T follicular helper cell (primary cell): ENCODE data around the gene CMSS1.

ENCODE experiments used
- DNase-seq: peaks from one replicate; pipeline ENCODE4 v3.0.0-alpha.2; 2020; ENCODE audit warnings: low read depth

The CMSS1 gene

GRCh38 chr3:100107221-100107814 lies 289.7 kb downstream of the CMSS1 start:
- DNase-seq, result no peak

- no peak for DNase-seq
Measured at GRCh38 chr3:100108464-100109079, 290.9 kb downstream of the CMSS1 start.

GRCh38 chr3:100110162-100110561 lies 292.5 kb downstream of the CMSS1 start:
- DNase-seq, result no peak

- DNase-seq, result no peak
Measured at GRCh38 chr3:100111728-100112127, 294.1 kb downstream of the CMSS1 start.

GRCh38 chr3:100113723-100114412 lies 296.2 kb downstream of the CMSS1 start:
- no peak for DNase-seq

- no peak for DNase-seq
Measured at GRCh38 chr3:100114413-100115030, 296.9 kb downstream of the CMSS1 start, which contains the start of gene FILIP1L. TSS of gene FILIP1L (minus strand) at chr3:100114501.

GRCh38 chr3:100117093-100117492 lies 299.4 kb downstream of the CMSS1 start:
- DNase-seq, result no peak

- DNase-seq, result no peak
Measured at GRCh38 chr3:100120012-100120411, 302.4 kb downstream of the CMSS1 start.

GRCh38 chr3:100120693-100121092 lies 303.0 kb downstream of the CMSS1 start:
- DNase-seq, result no peak

- DNase-seq, result no peak
Measured at GRCh38 chr3:100122321-100122720, 304.7 kb downstream of the CMSS1 start.

GRCh38 chr3:100123112-100123511 lies 305.4 kb downstream of the CMSS1 start:
- no peak for DNase-seq

GRCh38 chr3:100124201-100124761 lies 306.6 kb downstream of the CMSS1 start:
- no peak for DNase-seq

- no peak for DNase-seq
Measured at GRCh38 chr3:100125161-100125938, 307.7 kb downstream of the CMSS1 start.

- no peak for DNase-seq
Measured at GRCh38 chr3:100127792-100128191, 310.1 kb downstream of the CMSS1 start.

GRCh38 chr3:100128565-100128964 lies 310.9 kb downstream of the CMSS1 start:
- no peak for DNase-seq

- DNase-seq, result no peak
Measured at GRCh38 chr3:100129941-100130340, 312.3 kb downstream of the CMSS1 start.

GRCh38 chr3:100131241-100131640 lies 313.6 kb downstream of the CMSS1 start:
- no peak for DNase-seq

- no peak for DNase-seq
Measured at GRCh38 chr3:100136921-100137320, 319.3 kb downstream of the CMSS1 start.

GRCh38 chr3:100140976-100141375 lies 323.3 kb downstream of the CMSS1 start:
- no peak for DNase-seq

GRCh38 chr3:100141586-100141985 lies 323.9 kb downstream of the CMSS1 start:
- DNase-seq, result no peak

GRCh38 chr3:100144255-100144866 lies 326.7 kb downstream of the CMSS1 start:
- DNase-seq, result no peak
